Stomach (tissue), 9 donors: Measurements from ENCODE around the gene BCORL1. TPM values are rescaled to one million over a fixed set of nuclear protein-coding genes. Genes with fewer than 3 reads are reported as not detected.

Experiments used
- DNase-seq, 2 donors: peaks; one replicate each; pipeline versions ENCODE4 v3.0.0 to v3.0.0-alpha.2; 2013 to 2019
- H3K27ac ChIP-seq, 5 donors: fragments of 200-600 bp in 4 of 5; sonication (generic) in 4 of 5; one replicate each; pipeline ENCODE4 v1.5.1; 2013 to 2019; ENCODE audit warnings: mild to moderate bottlenecking in 1 of 5, moderate library complexity in 1 of 5
- H3K27me3 ChIP-seq, 3 donors: fragments of 200-600 bp; sonication (generic); one replicate each; pipeline ENCODE4 v1.5.1; 2017 to 2019; ENCODE audit warnings: mixed run types in 1 of 3
- H3K36me3 ChIP-seq, 4 donors: fragments of 200-600 bp; sonication (generic); 1 replicate in 3 of 4; 2 replicates in 1 of 4; pipeline ENCODE4 v1.5.1; 2016 to 2019
- H3K4me1 ChIP-seq, 4 donors: fragments of 200-600 bp; sonication (generic); one replicate each; pipeline ENCODE4 v1.5.1; 2016 to 2019
- H3K4me3 ChIP-seq, 4 donors: fragments of 200-600 bp; sonication (generic) in 3 of 4; one replicate each; pipeline ENCODE4 v1.5.1; 2016 to 2019; ENCODE audit warnings: mild to moderate bottlenecking in 1 of 4
- H3K9me3 ChIP-seq, 4 donors: fragments of 200-600 bp; sonication (generic); one replicate each; pipeline ENCODE4 v1.5.1; 2016 to 2019
- EP300 ChIP-seq: sonication (generic); formaldehyde crosslinking; IDR thresholded peaks from one replicate; pipeline ENCODE4 v1.6.1; 2017; ENCODE audit warnings: antibody characterized with exemption
- POLR2A ChIP-seq, 4 donors: fragments of 450-650 bp; IDR thresholded peaks; one replicate each; pipeline ENCODE4 v1.6.1; 2016; ENCODE audit warnings: antibody characterized with exemption in 4 of 4, control low read depth in 2 of 4, mild to moderate bottlenecking in 1 of 4, moderate library complexity in 1 of 4
- POLR2AphosphoS5 ChIP-seq, 3 donors: sonication (generic); formaldehyde crosslinking; IDR thresholded peaks; one replicate each; pipeline ENCODE4 v1.6.1; 2016; ENCODE audit warnings: antibody characterized with exemption in 3 of 3
- WGBS, 5 donors: extraction: QIAGEN DNeasy Blood & Tissue Kit in 3 of 5; methylation state at CpG; one replicate each; pipeline versions ENCODE4 v1.1.5 to v1.1.7; 2013 to 2018; 5-methylcytosine and 5-hydroxymethylcytosine counted together
- intact Hi-C: fragments of 100-400 bp; cut with DNase I; formaldehyde crosslinking; loops from one replicate; pipeline ENCODE4 v1.15.1; 2023; ENCODE audit warnings: low total_unique reads
- polyA plus RNA-seq, 3 donors: library from polyadenylated mRNA; stranded (reverse); fragments of 200-250 nt; gene quantifications; one replicate each; pipeline ENCODE4 v1.2.3, GENCODE V29; 2013
- total RNA-seq, 5 donors: library from RNA; depleted of rRNA; stranded (reverse); fragments of >200 nt; gene quantifications; one replicate each; pipeline versions ENCODE4 v1.1.0 to v1.2.3, GENCODE V29; 2014 to 2016
- TF ChIP-seq, protein P1 (sequence below), 7 experiments: fragments of 450-650 bp in 4 of 7; fragments of 200-600 bp in 3 of 7; sonication (generic) in 3 of 7; IDR thresholded peaks; one replicate each; pipeline ENCODE4 v1.5.1; 2016 to 2019; ENCODE audit warnings: antibody characterized with exemption in 7 of 7, control low read depth in 2 of 7, mild to moderate bottlenecking in 1 of 7
- donor health status: healthy with polysubstance abuse.
- donor health status: Bipolar disorder and iron deficiency.
- donor health status: healthy.

BCORL1 gene
- total and polyA plus RNA-seq, 8 donors = 0.89 to 16.8 (median 2.7) TPM

DNA sequence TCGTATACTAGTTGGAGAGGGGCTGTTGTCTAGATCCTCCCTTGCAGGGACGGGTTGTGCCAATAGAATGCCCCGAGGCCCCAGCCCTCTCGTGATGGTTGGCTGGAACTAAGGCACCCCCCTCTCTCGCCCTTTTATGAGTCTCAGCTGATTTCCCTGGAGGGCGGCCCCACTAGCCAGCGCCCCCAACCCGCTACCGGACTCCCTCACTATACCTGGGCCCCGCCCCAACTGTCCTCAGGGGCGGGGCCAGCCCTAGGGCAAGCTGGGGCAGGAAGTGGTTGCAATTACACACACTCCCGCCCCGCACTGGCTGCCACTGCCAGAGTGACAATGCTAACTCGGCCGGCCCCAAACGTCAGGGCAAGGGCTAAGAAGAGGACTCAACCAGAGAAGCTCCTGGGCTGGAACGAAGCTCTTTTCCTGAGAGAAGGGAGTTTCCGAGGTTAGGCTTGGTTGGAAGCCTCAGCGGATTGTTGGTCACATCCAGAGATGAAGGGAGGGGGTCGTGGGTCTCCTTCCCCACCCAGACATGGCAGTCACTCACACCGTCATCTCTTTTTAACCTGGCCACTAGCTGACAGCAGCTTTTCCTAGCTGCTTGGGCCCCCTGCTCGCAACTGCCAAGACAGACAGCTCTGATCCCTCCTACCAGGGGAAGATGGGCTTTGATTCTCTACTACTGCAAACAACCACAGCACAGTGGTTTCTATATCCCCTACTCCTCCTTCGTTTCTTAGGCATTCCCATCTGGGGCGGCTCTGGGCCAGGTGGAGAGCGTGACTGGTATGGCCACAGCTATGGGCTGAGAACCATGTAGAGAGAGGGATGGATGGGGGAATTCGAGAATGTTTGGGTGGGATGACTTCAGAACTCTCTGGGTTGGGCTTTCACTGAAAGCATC is 21.0 kb upstream of the BCORL1 start:
- 12 to 38% (median 23%) methylated on average over 10 to 26 of the region's 26 CpGs for WGBS, 5 donors
- Histone ChIP-seq H3K4me1 (peaks cover 0 to 20% (median 10%) of the 10 kb centered on the region in 4 donors), H3K27ac (peak overlapping the region; percentile 9 to 67 (median 56)), H3K27me3 (peaks cover 0 to 4% (median 0%) of the 10 kb centered on the region in 3 donors), H3K36me3 (no peaks in the 10 kb centered on the region), H3K4me3 (peak overlapping the region; percentile 2 to 15 (median 13)), H3K9me3 (no peaks in the 10 kb centered on the region)
- intact Hi-C loops = no loop called here
- peak; percentile 75 to 83 for DNase-seq
- no peak for TF ChIP-seq EP300
- TF ChIP-seq POLR2AphosphoS5 (IDR thresholded peaks at IDR 0.05) = peak in 1 of 3 donors; percentile 30

DNA sequence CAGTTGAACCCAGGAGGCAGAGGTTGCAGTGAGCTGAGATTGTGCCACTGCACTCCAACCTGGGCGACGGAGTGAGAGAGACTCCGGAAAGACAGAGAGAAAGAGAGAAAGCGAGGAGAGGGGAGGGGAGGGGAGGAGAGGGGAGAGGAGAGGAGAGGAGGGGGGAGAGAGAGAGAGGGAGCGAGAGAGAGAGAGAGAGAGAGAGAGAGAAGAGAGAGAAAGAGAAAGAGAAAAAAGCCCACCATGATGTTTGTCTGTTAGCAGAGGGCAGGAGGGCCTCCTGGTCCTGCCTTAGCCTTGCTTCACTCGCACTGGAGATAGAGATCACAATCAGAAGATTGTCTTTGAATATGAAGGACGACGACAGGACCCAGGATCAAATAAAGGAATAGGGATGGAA is 18.7 kb upstream of the BCORL1 start:
- Histone ChIP-seq H3K9me3 (peaks cover 0 to 4% (median 0%) of the 10 kb centered on the region in 4 donors), H3K36me3 (no peaks in the 10 kb centered on the region), H3K27ac (no peak overlapping the region), H3K4me1 (peaks cover 0 to 12% (median 5%) of the 10 kb centered on the region in 4 donors), H3K27me3 (peaks cover 0 to 4% (median 0%) of the 10 kb centered on the region in 3 donors), H3K4me3 (no peak overlapping the region)
- TF ChIP-seq, protein P1, sequence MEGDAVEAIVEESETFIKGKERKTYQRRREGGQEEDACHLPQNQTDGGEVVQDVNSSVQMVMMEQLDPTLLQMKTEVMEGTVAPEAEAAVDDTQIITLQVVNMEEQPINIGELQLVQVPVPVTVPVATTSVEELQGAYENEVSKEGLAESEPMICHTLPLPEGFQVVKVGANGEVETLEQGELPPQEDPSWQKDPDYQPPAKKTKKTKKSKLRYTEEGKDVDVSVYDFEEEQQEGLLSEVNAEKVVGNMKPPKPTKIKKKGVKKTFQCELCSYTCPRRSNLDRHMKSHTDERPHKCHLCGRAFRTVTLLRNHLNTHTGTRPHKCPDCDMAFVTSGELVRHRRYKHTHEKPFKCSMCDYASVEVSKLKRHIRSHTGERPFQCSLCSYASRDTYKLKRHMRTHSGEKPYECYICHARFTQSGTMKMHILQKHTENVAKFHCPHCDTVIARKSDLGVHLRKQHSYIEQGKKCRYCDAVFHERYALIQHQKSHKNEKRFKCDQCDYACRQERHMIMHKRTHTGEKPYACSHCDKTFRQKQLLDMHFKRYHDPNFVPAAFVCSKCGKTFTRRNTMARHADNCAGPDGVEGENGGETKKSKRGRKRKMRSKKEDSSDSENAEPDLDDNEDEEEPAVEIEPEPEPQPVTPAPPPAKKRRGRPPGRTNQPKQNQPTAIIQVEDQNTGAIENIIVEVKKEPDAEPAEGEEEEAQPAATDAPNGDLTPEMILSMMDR (IDR thresholded peaks at IDR 0.05) = no peak
- TF ChIP-seq EP300 = no peak
- TF ChIP-seq POLR2A (IDR thresholded peaks at IDR 0.05) = no peak
- no peak for TF ChIP-seq POLR2AphosphoS5 (IDR thresholded peaks at IDR 0.05)
- WGBS, 5 donors = 76 to 92% (median 89%) methylated on average over 7 to 8 of the region's 8 CpGs
- intact Hi-C loops = no loop called here
- DNase-seq = no peak

DNA sequence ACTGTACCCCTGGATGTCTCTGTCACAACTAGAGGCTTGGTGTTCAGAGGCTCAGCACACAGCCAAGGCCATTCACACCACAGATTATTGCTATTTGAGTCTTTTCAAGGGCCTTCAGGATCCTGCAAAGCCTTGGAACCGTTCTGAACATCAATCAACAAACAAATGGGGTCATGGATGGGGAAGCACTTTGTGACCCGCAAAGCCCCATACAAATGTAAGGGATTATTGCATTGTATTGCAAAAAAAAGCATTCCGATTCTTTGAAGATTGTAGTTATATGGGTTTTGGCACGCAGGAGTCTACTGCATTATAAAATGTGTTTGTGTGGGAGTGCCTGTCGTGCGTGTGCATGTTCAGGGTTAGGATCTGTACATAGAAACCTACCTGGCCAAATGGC is 17.3 kb upstream of the BCORL1 start:
- Histone ChIP-seq H3K27ac (no peak overlapping the region), H3K4me3 (no peak overlapping the region), H3K36me3 (no peaks in the 10 kb centered on the region), H3K9me3 (peaks cover 0 to 11% (median 2%) of the 10 kb centered on the region in 4 donors), H3K27me3 (no peaks in the 10 kb centered on the region), H3K4me1 (peaks cover 0 to 6% (median 2%) of the 10 kb centered on the region in 4 donors)
- 72 to 85% (median 81%) methylated on average over 6 of the region's 6 CpGs for WGBS, 5 donors
- intact Hi-C loops = no loop called here
- TF ChIP-seq POLR2A (IDR thresholded peaks at IDR 0.05) = no peak
- TF ChIP-seq, protein P1 (IDR thresholded peaks at IDR 0.05) = no peak
- no peak for TF ChIP-seq POLR2AphosphoS5 (IDR thresholded peaks at IDR 0.05)
- no peak for TF ChIP-seq EP300
- no peak for DNase-seq

DNA sequence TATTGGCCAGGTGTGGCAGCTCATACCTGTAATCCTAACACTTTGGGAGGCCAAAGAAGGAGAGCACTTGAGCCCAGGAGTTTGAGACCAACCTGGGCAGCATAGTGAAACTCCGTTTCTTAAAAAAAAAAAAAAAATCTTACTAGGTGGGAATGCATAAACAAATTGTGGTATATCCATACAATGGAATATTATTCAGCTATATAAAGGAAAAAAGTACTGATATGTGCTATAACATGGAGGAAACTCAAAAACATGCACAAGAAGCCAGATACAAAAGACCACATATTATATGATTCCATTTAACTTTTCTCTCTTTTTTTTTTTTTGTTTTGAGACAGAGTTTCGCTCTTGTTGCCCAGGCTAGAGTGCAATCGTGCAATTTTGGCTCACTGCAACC is 13.5 kb upstream of the BCORL1 start:
- WGBS, 5 donors = 78 to 95% (median 93%) methylated on average over 3 of the region's 3 CpGs
- H3K36me3 ChIP-seq = no peaks in the 10 kb centered on the region
- no peaks in the 10 kb centered on the region for H3K27me3 ChIP-seq
- H3K9me3 ChIP-seq = peaks cover 0 to 11% (median 2%) of the 10 kb centered on the region in 4 donors
- H3K27ac ChIP-seq = no peak overlapping the region
- no peaks in the 10 kb centered on the region for H3K4me1 ChIP-seq
- no peak for DNase-seq
- intact Hi-C loops = no loop called here
- TF ChIP-seq POLR2A (IDR thresholded peaks at IDR 0.05) (no peak), POLR2AphosphoS5 (IDR thresholded peaks at IDR 0.05) (no peak), EP300 (no peak)
- TF ChIP-seq, protein P1 (IDR thresholded peaks at IDR 0.05) = no peak
- H3K4me3 ChIP-seq = no peak overlapping the region
